Hypothalamus (tissue), 51 donors: ENCODE results near the gene FBXW7.

Experiments
- DNase-seq, 51 donors: peaks; one replicate each; lab custom pipeline; 2025; lab: John Stamatoyannopoulos, UW

Gene FBXW7

DNA sequence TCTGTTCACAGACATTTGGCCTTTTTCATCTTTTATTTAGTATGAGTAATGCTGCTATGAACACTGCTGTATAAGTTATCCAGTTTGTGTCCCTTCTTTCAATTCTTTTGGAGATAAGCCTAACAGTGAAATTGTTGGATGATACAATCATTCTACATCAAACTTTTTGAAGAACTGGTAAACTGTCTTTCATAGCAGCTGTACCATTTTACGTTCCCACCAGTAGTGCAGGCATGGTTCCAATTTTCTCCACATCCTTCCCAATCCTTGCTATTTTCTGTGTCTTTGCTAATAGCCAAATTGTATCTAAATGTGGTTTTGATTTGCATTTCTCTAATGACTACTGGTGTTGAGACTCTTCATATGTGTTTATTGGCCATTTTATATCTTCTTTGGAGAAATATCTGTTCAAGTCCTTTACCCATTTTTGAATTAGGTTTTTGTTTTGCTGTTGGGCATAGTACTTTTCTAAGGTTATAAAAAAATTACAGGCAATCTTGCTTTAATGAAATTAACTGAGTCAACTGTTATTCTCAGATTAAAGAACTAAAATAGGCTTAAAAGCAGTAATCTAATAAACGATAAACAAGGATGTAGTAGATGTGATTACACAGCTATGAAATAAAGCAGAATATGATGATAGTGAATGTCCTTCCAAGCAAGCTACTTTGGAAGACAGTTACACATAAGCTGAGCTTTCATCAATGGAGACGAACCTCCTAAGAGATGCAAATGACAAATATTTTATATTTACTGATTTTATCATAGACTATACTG, 57.2 kb downstream of the FBXW7 start:
- DNase-seq, result no peak

DNA sequence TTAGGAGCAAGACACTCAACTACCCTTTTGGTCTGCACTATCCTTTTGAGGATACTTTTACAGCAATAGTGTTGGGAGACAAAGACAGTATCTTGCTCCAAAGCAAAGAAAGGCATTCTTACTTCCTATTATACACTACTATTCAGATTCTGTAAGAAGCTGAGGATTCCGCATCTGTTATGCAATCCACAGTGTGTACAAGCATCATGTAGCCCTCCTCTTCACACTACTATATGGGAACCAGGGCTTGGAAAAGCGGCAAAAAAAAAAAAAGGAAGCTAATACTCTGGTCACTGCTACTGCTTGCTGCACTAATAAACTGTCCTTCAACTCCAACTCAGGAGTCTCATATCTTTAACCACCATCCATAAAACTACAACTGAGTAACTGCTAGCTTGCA, 59.1 kb downstream of the FBXW7 start:
- DNase-seq, result no peak

DNA sequence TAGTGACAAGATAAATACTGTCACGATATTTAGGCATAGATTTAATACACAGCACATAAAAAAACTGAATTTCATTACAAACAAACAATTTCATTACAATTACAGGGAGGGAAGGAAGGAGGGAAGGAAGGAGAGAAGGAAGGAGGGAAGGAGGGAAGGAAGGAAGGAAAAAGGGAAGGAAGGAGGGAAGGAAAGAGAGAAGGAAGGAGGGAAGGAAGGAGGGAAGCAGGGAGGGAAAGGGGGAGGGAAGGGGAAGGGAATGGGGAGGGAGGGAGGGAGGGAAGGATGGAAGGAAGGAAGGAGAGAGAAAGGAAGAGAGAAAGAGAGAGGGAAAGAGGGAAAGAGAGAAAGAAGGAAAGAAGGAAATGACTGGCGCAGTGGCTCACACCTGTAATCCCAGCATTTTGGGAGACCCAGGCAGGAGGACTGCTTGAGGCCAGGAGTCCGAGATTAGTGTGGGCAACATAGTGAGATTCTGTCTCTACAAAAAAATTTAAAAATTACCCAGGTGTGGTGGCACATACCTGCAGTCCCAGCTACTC, 64.6 kb downstream of the FBXW7 start:
- DNase-seq, result no peak

DNA sequence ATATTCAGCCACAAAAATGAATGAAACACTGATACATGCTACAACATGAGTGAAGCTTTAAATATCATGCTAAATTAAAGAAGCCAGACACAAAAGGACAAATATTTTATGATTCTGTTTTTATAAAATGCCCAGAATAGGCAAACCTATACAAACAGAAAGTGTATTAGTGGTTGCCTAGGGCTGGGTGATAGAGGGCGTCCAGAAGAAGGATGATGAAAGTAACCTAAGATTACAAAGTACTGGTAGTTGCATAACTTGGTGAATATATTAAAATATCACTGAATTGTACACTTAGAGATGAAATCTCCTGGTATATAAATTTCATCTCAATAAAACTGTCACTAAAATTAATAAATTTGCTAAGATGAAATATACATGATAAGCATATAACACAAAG, 67.5 kb downstream of the FBXW7 start:
- DNase-seq, result no peak

DNA sequence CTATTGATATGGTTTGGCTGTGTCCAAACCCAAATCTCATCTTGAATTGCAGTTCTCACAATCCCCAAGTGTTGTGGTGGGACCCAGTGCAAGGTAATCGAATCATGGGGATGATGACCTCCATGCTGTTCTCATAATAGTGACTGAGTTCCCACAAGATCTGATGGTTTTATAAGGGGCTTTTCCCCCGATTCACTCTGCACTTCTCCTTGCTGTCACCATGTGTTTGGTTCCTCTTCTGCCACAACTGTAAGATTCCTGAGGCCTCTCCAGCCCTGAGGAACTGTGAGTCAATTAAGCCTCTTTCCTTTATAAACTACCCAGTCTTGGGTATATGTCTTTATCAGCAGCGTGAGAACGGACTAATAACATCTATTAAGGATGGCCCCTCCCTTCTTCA, 68.8 kb downstream of the FBXW7 start:
- no peak for DNase-seq

DNA sequence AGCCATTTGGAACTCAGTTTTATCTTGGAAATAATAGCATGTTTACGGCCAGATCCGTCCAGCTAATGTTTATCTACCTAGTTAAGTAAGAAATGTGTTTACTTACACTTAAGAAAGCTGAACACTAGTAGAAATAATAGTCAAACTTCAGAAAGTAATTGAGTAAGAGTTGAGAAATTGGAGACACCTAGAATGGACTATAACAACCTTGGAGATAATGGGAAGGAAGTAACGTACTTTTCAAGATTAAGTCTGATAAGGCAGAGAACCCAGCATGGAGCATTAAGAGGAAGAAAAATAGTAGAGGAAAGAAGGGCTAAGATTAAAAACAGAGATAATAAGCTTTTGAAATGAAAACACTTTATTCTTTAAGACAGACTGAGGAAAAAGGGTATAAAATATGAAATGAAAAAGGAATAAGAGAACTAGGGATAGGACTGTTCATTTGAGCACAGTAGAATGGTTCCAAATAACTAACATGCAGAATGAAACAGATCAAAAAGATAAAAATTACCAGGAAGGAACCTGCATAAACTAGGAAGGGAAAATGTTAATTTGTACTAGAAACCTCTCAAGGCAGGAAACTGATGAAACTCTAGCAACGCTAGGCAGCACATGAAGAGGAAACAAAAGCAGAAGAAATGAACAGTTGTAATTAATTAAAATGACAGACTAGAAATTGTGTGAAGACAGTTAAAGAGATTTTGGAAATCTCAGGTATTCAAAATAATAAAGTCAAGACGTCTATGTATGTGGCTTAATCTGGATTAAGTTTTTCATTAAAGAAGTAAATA, 71.7 kb downstream of the FBXW7 start:
- no peak for DNase-seq

DNA sequence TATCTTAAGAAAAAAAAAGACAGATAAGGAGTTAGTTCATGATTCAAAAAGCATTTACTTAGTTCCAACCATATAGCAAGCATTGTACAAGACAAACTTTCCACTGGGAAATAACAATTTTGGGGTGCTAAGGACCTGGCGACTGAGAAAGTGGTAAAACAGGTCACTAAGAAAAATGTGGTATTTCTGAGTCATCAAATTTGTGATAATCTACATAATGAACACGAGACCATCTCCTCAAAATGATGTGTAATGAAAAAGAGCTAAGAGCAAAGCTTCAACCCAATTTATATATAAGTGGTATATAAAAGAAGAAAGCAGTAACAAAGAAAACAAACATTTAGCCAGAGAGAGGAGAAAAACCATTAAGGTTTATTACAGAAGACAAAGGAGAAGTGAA, 72.3 kb downstream of the FBXW7 start:
- DNase-seq, result no peak

DNA sequence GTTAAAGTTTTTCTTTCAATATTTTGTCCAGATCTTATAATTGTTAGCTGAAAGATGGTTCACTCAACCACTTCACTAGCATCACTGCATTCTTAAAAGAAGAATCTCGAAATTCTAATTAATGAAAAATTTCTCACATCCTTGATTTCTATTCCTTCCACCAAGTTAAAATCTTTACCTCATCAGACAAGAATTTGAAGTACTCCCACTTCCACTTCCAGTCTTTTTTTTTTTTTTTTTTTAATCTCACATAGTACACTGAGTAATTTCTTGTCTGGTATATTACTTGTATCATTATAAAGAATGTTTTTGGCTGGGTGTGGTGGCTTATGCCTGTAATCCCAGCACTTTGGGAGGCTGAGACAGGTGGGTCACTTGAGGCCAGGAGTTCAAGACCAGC, 73.2 kb downstream of the FBXW7 start:
- DNase-seq, result no peak

DNA sequence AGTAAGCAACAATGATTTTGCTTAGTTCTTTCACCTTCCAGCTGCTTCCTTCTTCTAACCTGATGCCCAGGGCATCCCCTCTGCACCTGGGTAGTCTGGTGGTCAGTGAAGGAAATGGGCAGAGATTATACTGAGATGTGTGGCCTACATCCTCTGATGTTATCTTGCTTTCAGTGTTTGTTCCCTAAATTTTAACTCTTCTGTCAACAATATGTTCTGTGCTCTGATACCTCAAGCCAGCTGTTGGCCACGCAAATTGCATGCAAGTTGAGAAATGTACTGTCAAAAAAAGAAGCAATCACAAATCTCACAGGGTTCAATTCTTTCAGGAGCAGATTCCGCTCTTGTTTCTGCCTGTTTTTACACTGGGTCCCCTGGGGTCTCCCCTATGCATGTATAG, 73.8 kb downstream of the FBXW7 start:
- DNase-seq, result no peak

DNA sequence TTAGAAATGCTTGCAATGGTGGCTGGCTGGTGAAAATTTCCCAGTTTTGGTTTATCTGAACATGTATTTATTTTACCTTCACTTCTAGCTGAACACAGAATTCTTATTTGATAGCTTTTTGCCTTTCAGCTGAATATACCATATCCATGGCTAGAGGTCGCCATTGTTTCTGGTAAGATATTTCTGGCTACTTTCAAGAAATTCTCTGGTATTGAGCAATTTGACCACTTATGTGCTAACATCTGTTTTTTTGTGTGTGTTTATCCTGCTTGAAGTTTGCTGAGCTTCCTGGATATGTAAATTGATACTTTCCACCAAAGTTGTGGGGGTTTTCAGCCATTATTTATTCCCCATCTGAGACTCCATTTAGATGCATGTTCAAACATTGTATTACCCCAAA, 75.4 kb downstream of the FBXW7 start:
- no peak for DNase-seq

DNA sequence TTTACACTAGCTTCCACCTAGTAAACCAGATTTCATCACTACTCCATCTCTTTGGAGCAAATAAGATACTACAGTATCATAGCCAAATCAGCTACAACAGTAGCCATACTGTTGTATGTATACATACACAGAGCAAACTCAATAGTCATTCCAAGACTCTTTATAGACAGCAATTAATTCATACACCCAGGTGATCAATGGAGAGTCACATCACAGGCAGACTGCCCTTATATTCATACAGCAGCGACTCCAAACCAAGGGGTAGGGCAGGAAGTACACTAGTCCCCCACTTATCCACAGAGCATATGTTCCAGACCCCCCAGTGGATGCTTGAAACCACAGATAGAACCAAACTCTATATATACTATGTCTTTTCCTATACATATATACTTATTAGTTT, 76.6 kb downstream of the FBXW7 start:
- DNase-seq, result no peak

DNA sequence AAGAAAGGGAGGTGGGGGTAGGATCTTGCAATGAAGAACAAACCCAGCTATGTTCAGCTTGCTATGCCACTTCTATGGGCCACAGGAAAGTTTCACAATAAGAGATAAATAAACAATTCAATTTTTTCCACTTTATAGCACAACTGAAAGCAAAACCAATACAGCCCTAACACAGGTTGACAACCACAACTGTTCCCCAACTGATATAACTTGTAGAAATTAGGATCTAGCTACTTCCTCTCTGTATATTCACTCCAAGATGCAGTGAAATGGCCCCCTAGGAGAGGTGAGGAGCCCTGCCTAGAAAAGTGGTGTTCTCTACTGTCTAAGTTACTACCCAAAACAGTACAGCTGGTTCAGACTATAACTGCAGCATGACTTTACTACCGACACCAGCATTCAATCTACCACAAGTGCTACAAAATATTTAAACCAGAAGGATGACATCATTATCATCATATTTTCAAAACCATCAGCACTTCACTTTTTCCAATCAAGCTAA, 77.0 kb downstream of the FBXW7 start:
- DNase-seq, result no peak

DNA sequence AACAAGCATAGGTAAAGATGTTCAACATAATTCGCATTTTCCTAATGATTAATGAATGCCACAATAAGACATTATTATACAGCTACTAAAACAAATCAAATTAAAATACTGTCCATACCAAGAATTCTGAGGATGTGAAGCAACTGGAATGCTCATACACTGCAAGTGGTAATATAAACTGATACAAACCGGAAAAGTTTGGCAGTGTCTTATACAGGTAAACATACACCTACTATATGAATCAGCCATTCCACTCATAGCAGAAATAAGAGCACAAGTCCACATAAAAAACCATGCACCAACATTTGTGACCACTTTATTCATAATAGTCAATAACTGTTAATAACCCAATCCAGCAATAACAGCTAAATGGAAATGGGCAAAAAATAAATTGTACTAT, 79.3 kb downstream of the FBXW7 start:
- no peak for DNase-seq

DNA sequence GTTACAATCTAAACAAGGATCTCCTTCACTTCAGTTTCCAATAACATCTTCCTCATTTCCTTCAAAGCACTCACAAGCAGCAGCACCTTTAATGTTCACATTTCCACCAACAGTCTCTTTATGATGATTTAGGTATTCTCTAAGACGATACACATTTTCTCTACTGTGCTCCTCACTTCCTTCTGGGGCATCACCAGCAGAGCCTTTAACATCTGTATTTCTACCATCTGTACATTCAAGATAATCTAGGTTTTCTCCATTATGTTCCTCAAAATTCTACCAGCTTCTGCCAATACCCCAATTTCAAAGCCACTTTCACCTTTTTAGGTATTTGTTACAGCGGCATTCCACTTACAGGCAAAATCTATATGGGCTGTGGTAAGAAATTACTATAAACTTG, 80.6 kb downstream of the FBXW7 start:
- no peak for DNase-seq

DNA sequence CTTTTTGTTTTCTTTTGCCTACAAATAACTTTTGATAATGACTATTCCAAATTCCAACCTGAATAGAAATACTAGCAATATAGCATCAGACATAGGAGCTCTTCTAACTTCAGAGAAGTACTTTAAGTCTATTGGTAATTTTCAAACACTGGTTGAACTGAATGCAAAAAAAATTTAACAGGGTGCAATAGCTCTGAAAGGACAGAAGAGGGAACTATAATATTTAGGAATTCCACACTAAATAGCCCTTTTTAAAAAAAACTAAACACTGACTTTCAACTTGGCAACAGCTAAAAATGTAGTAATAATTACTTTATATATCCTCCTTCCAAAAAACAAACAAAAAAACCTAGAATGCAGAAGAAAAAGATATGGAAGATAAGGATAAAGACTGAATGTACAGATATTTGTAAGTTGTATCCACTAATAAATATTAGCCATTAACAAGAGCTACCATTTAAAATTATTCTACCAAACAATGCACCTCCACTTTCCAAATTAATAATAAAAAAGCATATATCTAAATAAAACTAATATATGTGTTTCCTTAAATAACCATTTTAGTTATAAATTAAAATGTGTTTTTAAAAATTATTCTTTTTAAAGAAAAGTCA, 81.4 kb downstream of the FBXW7 start:
- no peak for DNase-seq

DNA sequence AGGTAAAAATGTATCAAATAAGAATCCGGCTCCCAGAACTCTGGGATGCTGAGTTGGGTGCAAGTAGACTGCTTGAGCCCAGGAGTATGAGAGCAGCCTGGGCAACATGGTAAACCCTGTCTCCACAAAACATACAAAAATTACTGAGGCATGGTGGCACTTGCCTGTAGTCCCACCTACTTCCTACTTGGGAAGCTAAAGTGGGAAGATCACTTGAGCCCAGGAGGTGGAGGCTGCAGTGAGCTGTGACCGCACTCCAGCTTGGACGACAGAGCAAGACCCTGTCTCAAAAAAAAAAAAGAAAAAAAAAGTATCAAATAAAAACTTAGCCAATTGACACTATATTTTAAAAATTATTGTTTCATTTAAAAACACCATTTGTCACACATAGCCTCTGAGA, 84.4 kb downstream of the FBXW7 start:
- DNase-seq, result no peak

DNA sequence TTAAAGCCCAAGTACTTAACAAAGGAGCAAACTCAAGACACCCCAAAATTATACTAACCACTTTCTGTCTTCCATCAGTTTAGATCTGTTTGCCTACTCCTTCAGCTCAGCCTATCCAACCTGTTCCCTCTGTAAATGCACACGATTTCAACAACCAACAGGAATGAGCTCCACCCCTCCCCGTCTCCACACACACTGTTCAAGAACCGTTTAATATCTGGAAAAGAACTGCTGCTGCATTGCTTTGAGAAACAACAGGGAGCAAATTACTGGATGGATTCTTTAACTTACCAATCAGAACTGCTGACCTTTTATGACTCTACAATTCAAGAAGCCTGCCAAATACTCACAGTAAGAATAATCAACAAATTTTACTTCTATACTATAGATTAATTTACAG, 87.0 kb downstream of the FBXW7 start:
- no peak for DNase-seq

DNA sequence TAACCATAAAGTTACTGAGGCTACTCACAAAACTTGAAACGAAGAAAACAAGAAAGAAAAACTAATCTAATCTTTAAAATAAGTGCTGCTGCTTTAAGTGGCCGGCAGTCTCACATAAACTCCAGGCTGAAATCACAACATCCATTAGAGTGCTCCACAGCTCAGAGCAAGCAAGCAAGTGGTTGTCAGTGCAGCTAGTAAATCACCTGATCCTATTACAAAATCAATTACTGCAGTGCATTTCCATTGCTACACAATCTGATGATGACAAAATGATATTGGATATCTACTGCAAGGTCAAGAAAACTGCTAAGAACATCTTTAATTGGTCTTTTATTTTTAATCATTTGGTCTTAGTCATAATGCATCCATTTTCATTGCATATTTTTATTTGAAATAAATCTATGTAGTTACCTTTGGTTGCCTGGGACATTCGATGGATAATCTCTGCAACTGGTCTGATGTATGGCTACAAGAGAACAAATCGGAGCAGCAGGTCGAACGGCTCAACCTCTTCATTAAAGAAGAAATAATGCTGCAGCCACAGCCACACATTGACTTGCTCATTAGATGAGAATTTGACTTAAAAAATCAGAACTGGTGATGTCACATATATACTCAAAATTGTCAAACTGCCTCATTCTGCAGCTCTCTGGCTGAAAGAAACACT, 87.7 kb downstream of the FBXW7 start:
- DNase-seq, result no peak

DNA sequence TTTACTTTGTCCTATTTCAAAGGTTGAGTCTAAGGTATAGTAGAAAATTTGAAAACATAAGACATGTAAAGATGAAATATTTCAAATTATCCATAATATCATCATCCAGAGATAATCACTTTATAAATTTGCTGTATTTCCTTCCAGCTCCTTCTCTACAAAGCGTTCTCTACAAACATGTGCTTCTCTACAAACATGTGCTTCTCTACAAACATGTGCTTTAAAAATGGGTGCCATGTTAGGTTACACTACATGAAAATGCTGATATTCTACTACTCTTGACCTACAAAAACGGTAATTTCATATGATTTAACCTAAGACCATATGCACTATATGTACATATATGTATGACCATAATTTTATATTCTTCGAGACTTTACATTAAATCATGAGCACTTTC, 92.0 kb downstream of the FBXW7 start:
- no peak for DNase-seq

DNA sequence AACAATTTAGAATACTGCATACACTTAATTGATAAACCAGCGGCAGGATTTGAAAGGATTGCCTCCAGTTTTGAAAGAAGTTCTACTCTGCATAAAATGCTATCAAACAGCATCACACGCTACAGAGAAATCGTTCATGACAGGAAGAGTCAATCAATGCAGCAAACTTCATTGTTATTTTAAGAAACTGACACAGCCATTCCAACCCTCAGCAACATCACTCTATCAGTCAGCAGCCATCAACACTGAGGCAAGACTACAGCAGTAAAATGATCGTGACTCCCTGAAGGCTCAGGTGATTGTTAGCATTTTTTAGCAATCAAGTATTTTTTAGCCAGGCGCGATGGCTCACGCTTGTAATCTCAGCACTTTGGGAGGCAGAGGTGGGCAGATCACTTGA, 98.3 kb downstream of the FBXW7 start:
- no peak for DNase-seq

DNA sequence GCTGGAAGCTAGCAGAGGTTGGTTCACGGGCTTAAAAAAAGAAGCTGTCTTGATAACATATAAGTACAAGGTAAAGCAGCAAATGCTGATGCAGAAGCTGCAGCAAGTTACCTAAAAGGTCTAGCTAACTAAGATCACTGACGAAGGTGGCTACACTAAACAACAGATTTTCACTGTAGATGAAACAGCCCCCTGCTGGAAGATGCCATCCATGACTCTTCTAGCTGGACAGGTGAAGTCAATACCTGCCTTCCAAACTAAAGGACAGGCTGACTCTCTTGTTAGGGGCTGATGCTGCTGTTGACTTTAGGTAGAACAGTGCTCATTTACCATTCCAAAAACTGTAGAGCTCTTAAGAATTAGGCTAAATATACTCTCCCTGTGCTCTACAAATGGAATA, 99.5 kb downstream of the FBXW7 start:
- DNase-seq, result no peak
